Endothelial cell of umbilical vein (primary cell): ENCODE results near the gene KLHDC4. TPM values are rescaled to one million over a fixed set of nuclear protein-coding genes. Genes with fewer than 3 reads are reported as not detected.

ENCODE experiments used
- BruUV-seq: library from RNA; stranded (reverse); fragments of 400-500 nt; replicated peaks from 2 replicates; lab custom pipeline; 2021; lab: Mats Ljungman, UMichigan
- CTCF ChIA-PET: fragments of 300-600, 350-600 bp; sonication (Branson Sonifier 250); formaldehyde crosslinking; loops from one replicate; lab custom pipeline; 2021; ENCODE audit warnings: antibody characterized with exemption, inconsistent platforms; lab: Charles Lee
- POLR2A ChIA-PET: fragments of 300-600, 350-600 bp; sonication (Branson Sonifier 250); formaldehyde crosslinking; loops from one replicate; lab custom pipeline; 2021; ENCODE audit warnings: antibody characterized with exemption, inconsistent platforms; lab: Charles Lee
- DNase-seq: peaks from one replicate; pipeline ENCODE4 v3.0.0-alpha.2; 2011; ENCODE audit warnings: low read depth, low spot score
- FAIRE-seq: peaks from 2 replicates; lab custom pipeline; 2011; peaks lifted over from hg19 to GRCh38; lab: Jason Lieb, UNC
- H2AFZ ChIP-seq: 2 replicates; pipeline ENCODE4 v1.6.0; 2012; ENCODE audit warnings: low read depth, low read length, control low read depth, inconsistent platforms
- H3K27ac ChIP-seq: 2 replicates; pipeline ENCODE4 v1.5.1; 2011; ENCODE audit warnings: low read depth, mild to moderate bottlenecking, control low read depth, low read length, moderate library complexity; ENCODE audit not compliant: insufficient read depth
- H3K27me3 ChIP-seq, 2 experiments: 2 replicates each; pipeline versions ENCODE4 v1.6.0 to v1.6.1; 2011; ENCODE audit warnings: low read length in 2 of 2, mixed read lengths in 1 of 2; ENCODE audit not compliant: control insufficient read depth in 2 of 2, insufficient read depth in 2 of 2
- H3K36me3 ChIP-seq, 2 experiments: 2 replicates in 1 of 2; 3 replicates in 1 of 2; pipeline ENCODE4 v1.5.1; 2011; ENCODE audit warnings: low read length in 2 of 2, mild to moderate bottlenecking in 1 of 2, moderate library complexity in 1 of 2; ENCODE audit not compliant: control insufficient read depth in 2 of 2, insufficient read depth in 2 of 2; ENCODE audit errors: extremely low read depth in 1 of 2
- H3K4me1 ChIP-seq: 3 replicates; pipeline ENCODE4 v1.5.1; 2011; ENCODE audit warnings: mild to moderate bottlenecking, low read length; ENCODE audit not compliant: control insufficient read depth, insufficient read depth; ENCODE audit errors: extremely low read depth
- H3K4me2 ChIP-seq: 2 replicates; pipeline ENCODE4 v1.6.1; 2011; ENCODE audit warnings: low read length, control low read depth, mixed read lengths; ENCODE audit not compliant: insufficient read depth
- H3K4me3 ChIP-seq, 3 experiments: fragments of 200-600 bp in 1 of 3; sonication (generic), shearing (Covaris generic) in 1 of 3; replicated peaks in 1 of 3; 2 replicates each; pipeline ENCODE4 v1.5.1; 2011 to 2016; ENCODE audit warnings: control low read depth in 3 of 3, low read length in 3 of 3, mild to moderate bottlenecking in 2 of 3, inconsistent platforms in 1 of 3, low read depth in 1 of 3, moderate library complexity in 1 of 3; ENCODE audit not compliant: insufficient read depth in 1 of 3
- H3K79me2 ChIP-seq: 2 replicates; pipeline ENCODE4 v1.6.0; 2012; ENCODE audit warnings: low read length, inconsistent platforms; ENCODE audit not compliant: control insufficient read depth, insufficient read depth
- H3K9ac ChIP-seq: replicated peaks from 2 replicates; pipeline ENCODE3; 2011; ENCODE audit warnings: low read length, control low read depth; ENCODE audit not compliant: insufficient read depth; ENCODE audit errors: extremely low read depth
- H3K9me1 ChIP-seq: replicated peaks from 3 replicates; pipeline ENCODE4 v1.6.0; 2011; ENCODE audit warnings: mild to moderate bottlenecking, low read length; ENCODE audit not compliant: control insufficient read depth, insufficient read depth; ENCODE audit errors: extremely low read depth
- H3K9me3 ChIP-seq: replicated peaks from 2 replicates; pipeline ENCODE4 v1.5.1; 2012; ENCODE audit warnings: low read length, inconsistent platforms; ENCODE audit not compliant: control insufficient read depth, insufficient read depth
- H4K20me1 ChIP-seq: replicated peaks from 2 replicates; pipeline ENCODE3; 2011; ENCODE audit warnings: mild to moderate bottlenecking, low read length; ENCODE audit not compliant: control insufficient read depth, insufficient read depth; ENCODE audit errors: extremely low read depth
- CTCF ChIP-seq, 2 donors: IDR thresholded peaks; 1 replicate in 1 of 2; 2 replicates in 1 of 2; pipeline ENCODE4 v1.5.1; 2011; ENCODE audit warnings: low read length in 2 of 2, mild to moderate bottlenecking in 2 of 2, moderate library complexity in 2 of 2, control low read depth in 1 of 2, inconsistent platforms in 1 of 2, low read depth in 1 of 2; ENCODE audit not compliant: insufficient read depth in 1 of 2; ENCODE audit errors: extremely low read depth in 1 of 2
- EZH2 ChIP-seq: IDR thresholded peaks from 2 replicates; pipeline ENCODE4 v1.6.1; 2012; ENCODE audit warnings: borderline replicate concordance, low read depth, mild to moderate bottlenecking, moderate library complexity, low read length, inconsistent platforms; ENCODE audit not compliant: severe bottlenecking
- FOS ChIP-seq: IDR thresholded peaks from 2 replicates; pipeline ENCODE4 v1.6.1; 2011; ENCODE audit warnings: mild to moderate bottlenecking, low read length, moderate library complexity, borderline replicate concordance; ENCODE audit not compliant: insufficient read depth
- GATA2 ChIP-seq: IDR thresholded peaks from 2 replicates; pipeline ENCODE4 v1.7.0; 2011; ENCODE audit warnings: low read depth, mild to moderate bottlenecking, moderate library complexity, mixed read lengths, low read length; ENCODE audit not compliant: insufficient read length, insufficient read depth
- JUN ChIP-seq: IDR thresholded peaks from 2 replicates; pipeline ENCODE4 v1.6.1; 2011; ENCODE audit warnings: borderline replicate concordance, low read depth; ENCODE audit not compliant: insufficient read length, insufficient read depth
- MYC ChIP-seq: IDR thresholded peaks from one replicate; pipeline ENCODE4 v1.6.1; 2011; ENCODE audit warnings: mild to moderate bottlenecking, low read depth, low read length
- POLR2A ChIP-seq: IDR thresholded peaks from 2 replicates; pipeline ENCODE4 v1.6.1; 2012; ENCODE audit warnings: low read depth, mild to moderate bottlenecking, control low read depth, low read length
- POLR2AphosphoS5 ChIP-seq: IDR thresholded peaks from 2 replicates; pipeline ENCODE4 v1.6.1; 2012; ENCODE audit warnings: low read depth, mild to moderate bottlenecking, control low read depth, low read length, moderate library complexity; ENCODE audit not compliant: insufficient read depth
- dilution Hi-C: fragments of 300-500 bp; cut with MboI; formaldehyde crosslinking; loops from one replicate; pipeline ENCODE4 v1.15.0; 2019; ENCODE audit warnings: low sequenced_read_pairs; ENCODE audit not compliant: extremely low pct_ligation_motif_present
- intact Hi-C: fragments of 100-400 bp; cut with micrococcal nuclease; formaldehyde crosslinking; loops from one replicate; pipeline ENCODE4 v1.10.0; 2022
- polyA plus RNA-seq, 4 experiments: library from polyadenylated mRNA; depleted of rRNA in 3 of 4; stranded (reverse) in 3 of 4; unstranded in 1 of 4; fragments of >200 nt; gene quantifications; 2 replicates each; pipeline versions ENCODE4 v1.2.1 to v1.2.3, GENCODE V29; 2011 to 2012; ENCODE audit warnings: missing spikeins in 1 of 4
- total RNA-seq: library from RNA; stranded (reverse); gene quantifications from 2 replicates; pipeline ENCODE4 v1.2.3, GENCODE V29; 2021
- TF ChIP-seq, protein P1 (sequence below): IDR thresholded peaks from 2 replicates; pipeline ENCODE4 v1.6.1; 2011; ENCODE audit not compliant: insufficient read depth, insufficient read length

Gene KLHDC4
- total and polyA plus RNA-seq, 2 donors (not counting 3 experiments of a cell fraction or from before 2014, with no cell fraction given) = 24.7 to 46.2 TPM

- no peak for DNase-seq
- dilution Hi-C loops (no loop called here), intact Hi-C loops (no loop called here)
- no peak for FAIRE-seq
- Histone ChIP-seq H3K36me3 (no peaks in the 10 kb centered on the region), H3K4me2 (no peak overlapping the region), H3K9ac (no peak overlapping the region), H3K9me3 (no peaks in the 10 kb centered on the region), H3K79me2 (no peaks in the 10 kb centered on the region), H3K9me1 (no peaks in the 10 kb centered on the region), H3K27ac (no peak overlapping the region), H3K4me1 (no peaks in the 10 kb centered on the region), H3K27me3 (no peaks in the 10 kb centered on the region), H3K4me3 (no peak overlapping the region), H4K20me1 (no peaks in the 10 kb centered on the region), H2AFZ (no peak overlapping the region)
- no TSS peak for BruUV-seq
- POLR2A ChIA-PET = no interaction called here
- CTCF ChIA-PET = interaction anchor here (2.4 kb wide), 1 partner anchor 12 kb away, joined by 7 read pairs; no protein-coding TSS in a partner anchor
- TF ChIP-seq EZH2 (no peak), JUN (no peak), POLR2A (no peak), FOS (no peak)
- TF ChIP-seq, protein P1, sequence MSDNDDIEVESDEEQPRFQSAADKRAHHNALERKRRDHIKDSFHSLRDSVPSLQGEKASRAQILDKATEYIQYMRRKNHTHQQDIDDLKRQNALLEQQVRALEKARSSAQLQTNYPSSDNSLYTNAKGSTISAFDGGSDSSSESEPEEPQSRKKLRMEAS = no peak
Measured at GRCh38 chr16:87689956-87690465, 75.8 kb downstream of the KLHDC4 start.

- no peak for TF ChIP-seq EZH2
- TF ChIP-seq FOS = no peak
- no peak for TF ChIP-seq POLR2AphosphoS5
- TF ChIP-seq GATA2 = no peak
- TF ChIP-seq MYC = no peak
- TF ChIP-seq CTCF (IDR thresholded peaks at IDR 0.05; ENCODE audit: extremely low read depth in 1 of 2, insufficient read depth in 1 of 2, low read depth in 1 of 2, low read length in 2 of 2) = no peak
- TF ChIP-seq POLR2A = no peak
- TF ChIP-seq, protein P1 = no peak
- no peak for TF ChIP-seq JUN
- no peak overlapping the region for H3K4me3 ChIP-seq
- intact Hi-C loops (no loop called here), dilution Hi-C loops (no loop called here)
- H3K79me2 ChIP-seq = no peaks in the 10 kb centered on the region
- ChIA-PET CTCF (interaction anchor here (2.4 kb wide), 1 partner anchor 13 kb away, joined by 7 read pairs; no protein-coding TSS in a partner anchor), POLR2A (no interaction called here)
- FAIRE-seq (no peak), DNase-seq (no peak)
- no peaks in the 10 kb centered on the region for H3K36me3 ChIP-seq
- no peaks in the 10 kb centered on the region for H3K9me1 ChIP-seq
- H3K4me1 ChIP-seq = no peaks in the 10 kb centered on the region
- no peak overlapping the region for H3K9ac ChIP-seq
- no peak overlapping the region for H2AFZ ChIP-seq
- no TSS peak for BruUV-seq
- H3K27me3 ChIP-seq = no peaks in the 10 kb centered on the region
- no peak overlapping the region for H3K4me2 ChIP-seq
- no peaks in the 10 kb centered on the region for H3K9me3 ChIP-seq
- no peak overlapping the region for H3K27ac ChIP-seq
- no peaks in the 10 kb centered on the region for H4K20me1 ChIP-seq
Measured at GRCh38 chr16:87688876-87689815, 76.6 kb downstream of the KLHDC4 start.
